H1 (cell line): ENCODE measurements around the gene SH2D7. TPM values are rescaled to one million over a fixed set of nuclear protein-coding genes. Genes with fewer than 3 reads are reported as not detected.

Source experiments
- CTCF ChIA-PET: fragments of 300-600 bp; sonication (Branson Sonifier 250); formaldehyde crosslinking; loops from one replicate; lab custom pipeline; 2021; ENCODE audit not compliant: partially characterized antibody; lab: Charles Lee
- POLR2A ChIA-PET: fragments of 300-600 bp; sonication (Branson Sonifier 250); formaldehyde crosslinking; loops from one replicate; lab custom pipeline; 2021; ENCODE audit warnings: inconsistent platforms; ENCODE audit not compliant: partially characterized antibody; lab: Charles Lee
- DNase-seq, 2 experiments: peaks; one replicate each; pipeline versions ENCODE4 v3.0.0 to v3.0.0-alpha.2; 2010 to 2022; ENCODE audit warnings: low spot score in 2 of 2, low read depth in 1 of 2, mixed read lengths in 1 of 2
- FAIRE-seq: peaks from 2 replicates; lab custom pipeline; 2011; peaks lifted over from hg19 to GRCh38; lab: Jason Lieb, UNC
- H2AFZ ChIP-seq: 2 replicates; pipeline ENCODE4 v1.8.1; 2012; ENCODE audit warnings: low read length, inconsistent platforms
- H2AK5ac ChIP-seq: 2 replicates; pipeline ENCODE4 v1.6.1; 2013; ENCODE audit warnings: low read depth, low read length
- H2BK120ac ChIP-seq: replicated peaks from 2 replicates; pipeline ENCODE3; 2013; ENCODE audit warnings: low read depth, low read length, inconsistent platforms
- H2BK12ac ChIP-seq: 2 replicates; pipeline ENCODE4 v1.6.1; 2013; ENCODE audit warnings: low read depth, low read length
- H2BK15ac ChIP-seq: 2 replicates; pipeline ENCODE4 v1.6.1; 2013; ENCODE audit warnings: low read length
- H2BK20ac ChIP-seq: 2 replicates; pipeline ENCODE4 v1.6.1; 2013; ENCODE audit warnings: low read length
- H2BK5ac ChIP-seq: 2 replicates; pipeline ENCODE4 v1.6.1; 2013; ENCODE audit warnings: low read depth, low read length
- H3K14ac ChIP-seq: 2 replicates; pipeline ENCODE4 v1.6.1; 2013; ENCODE audit warnings: inconsistent platforms; ENCODE audit not compliant: insufficient read length
- H3K18ac ChIP-seq: 2 replicates; pipeline ENCODE4 v1.6.1; 2013; ENCODE audit warnings: low read length; ENCODE audit errors: extremely low read depth
- H3K23ac ChIP-seq: 2 replicates; pipeline ENCODE4 v1.6.1; 2013; ENCODE audit warnings: inconsistent platforms; ENCODE audit not compliant: insufficient read length
- H3K23me2 ChIP-seq: 2 replicates; pipeline ENCODE4 v1.6.1; 2013; ENCODE audit warnings: low read depth, low read length
- H3K27ac ChIP-seq: 2 replicates; pipeline ENCODE4 v1.6.1; 2011; ENCODE audit warnings: low read depth, low read length, inconsistent platforms
- H3K27me3 ChIP-seq, 4 experiments: replicated peaks in 1 of 4; 1 replicate in 1 of 4; 2 replicates in 3 of 4; pipeline versions ENCODE4 v1.6.1 to v1.8.1; 2011 to 2013; ENCODE audit warnings: low read length in 3 of 4, mild to moderate bottlenecking in 3 of 4, inconsistent platforms in 2 of 4, mixed read lengths in 2 of 4, moderate library complexity in 1 of 4; ENCODE audit not compliant: control insufficient read depth in 3 of 4, insufficient read depth in 3 of 4; ENCODE audit errors: extremely low read depth in 1 of 4
- H3K36me3 ChIP-seq, 4 experiments: 2 replicates each; pipeline versions ENCODE4 v1.6.1 to v1.8.1; 2011 to 2013; ENCODE audit warnings: mild to moderate bottlenecking in 4 of 4, low read length in 3 of 4, moderate library complexity in 2 of 4, control low read depth in 1 of 4, inconsistent platforms in 1 of 4; ENCODE audit not compliant: insufficient read depth in 4 of 4, control insufficient read depth in 2 of 4
- H3K4ac ChIP-seq: replicated peaks from 2 replicates; pipeline ENCODE3; 2013; ENCODE audit warnings: low read length, low read depth, mixed read lengths, inconsistent platforms; ENCODE audit not compliant: insufficient read length
- H3K4me1 ChIP-seq, 4 experiments: replicated peaks in 1 of 4; 1 replicate in 1 of 4; 2 replicates in 3 of 4; pipeline versions ENCODE4 v1.6.1 to v1.8.1; 2011 to 2013; ENCODE audit warnings: low read length in 3 of 4, inconsistent platforms in 2 of 4, mixed read lengths in 1 of 4; ENCODE audit not compliant: insufficient read depth in 4 of 4, control insufficient read depth in 3 of 4
- H3K4me2 ChIP-seq, 2 experiments: 2 replicates each; pipeline versions ENCODE4 v1.6.1 to v1.8.1; 2011 to 2013; ENCODE audit warnings: low read depth in 2 of 2, low read length in 2 of 2, control low read depth in 1 of 2, inconsistent platforms in 1 of 2, mild to moderate bottlenecking in 1 of 2; ENCODE audit not compliant: insufficient read depth in 1 of 2
- H3K4me3 ChIP-seq, 4 experiments: fragments of 200-600, 300-600 bp in 1 of 4; sonication (generic), shearing (Covaris generic), sonication (Bioruptor Twin) in 1 of 4; 2 replicates each; pipeline versions ENCODE4 v1.5.1 to v1.8.1; 2011 to 2016; ENCODE audit warnings: low read length in 4 of 4, low read depth in 3 of 4, control low read depth in 2 of 4, inconsistent platforms in 2 of 4, mild to moderate bottlenecking in 2 of 4, mixed read lengths in 1 of 4, moderate library complexity in 1 of 4; ENCODE audit not compliant: insufficient read depth in 2 of 4; ENCODE audit errors: extremely low read depth in 1 of 4
- H3K56ac ChIP-seq: replicated peaks from 2 replicates; pipeline ENCODE3; 2013; ENCODE audit warnings: low read depth, mild to moderate bottlenecking, mixed read lengths, low read length, inconsistent platforms; ENCODE audit not compliant: insufficient read length
- H3K79me1 ChIP-seq: 2 replicates; pipeline ENCODE4 v1.6.1; 2013; ENCODE audit warnings: low read depth, low read length, control low read depth
- H3K79me2 ChIP-seq, 2 experiments: 2 replicates each; pipeline versions ENCODE4 v1.6.1 to v1.8.1; 2012 to 2013; ENCODE audit warnings: low read length in 2 of 2, mild to moderate bottlenecking in 2 of 2, inconsistent platforms in 1 of 2; ENCODE audit not compliant: insufficient read depth in 2 of 2, control insufficient read depth in 1 of 2
- H3K9ac ChIP-seq, 4 experiments: replicated peaks in 1 of 4; 1 replicate in 1 of 4; 2 replicates in 3 of 4; pipeline versions ENCODE4 v1.6.1 to v1.8.1; 2011 to 2013; ENCODE audit warnings: low read depth in 3 of 4, low read length in 3 of 4, control low read depth in 2 of 4, mild to moderate bottlenecking in 2 of 4, moderate library complexity in 2 of 4, inconsistent platforms in 1 of 4; ENCODE audit errors: extremely low read depth in 1 of 4
- H3K9me3 ChIP-seq, 2 experiments: 2 replicates each; pipeline versions ENCODE4 v1.6.1 to v1.8.1; 2012 to 2013; ENCODE audit warnings: mild to moderate bottlenecking in 2 of 2, moderate library complexity in 2 of 2, control low read depth in 1 of 2, inconsistent platforms in 1 of 2, low read depth in 1 of 2, low read length in 1 of 2, mixed read lengths in 1 of 2; ENCODE audit not compliant: insufficient read depth in 2 of 2
- H4K20me1 ChIP-seq, 2 experiments: replicated peaks in 1 of 2; 2 replicates each; pipeline versions ENCODE3 to v1.8.1; 2011 to 2013; ENCODE audit warnings: inconsistent platforms in 2 of 2, low read length in 2 of 2, mild to moderate bottlenecking in 1 of 2; ENCODE audit not compliant: insufficient read depth in 2 of 2, control insufficient read depth in 1 of 2
- H4K5ac ChIP-seq: 2 replicates; pipeline ENCODE4 v1.6.1; 2013; ENCODE audit warnings: low read length, low read depth, mixed read lengths, inconsistent platforms; ENCODE audit not compliant: insufficient read length
- H4K8ac ChIP-seq: 2 replicates; pipeline ENCODE4 v1.8.0; 2013; ENCODE audit warnings: mild to moderate bottlenecking, moderate library complexity, low read length, inconsistent platforms; ENCODE audit not compliant: insufficient read depth; ENCODE audit errors: extremely low read depth
- H4K91ac ChIP-seq: replicated peaks from 2 replicates; pipeline ENCODE3; 2013; ENCODE audit warnings: low read length, mixed read lengths, inconsistent platforms; ENCODE audit not compliant: insufficient read length
- CTCF ChIP-seq, 3 experiments: IDR thresholded peaks; 1 replicate in 2 of 3; 2 replicates in 1 of 3; pipeline versions ENCODE4 v1.5.1 to v1.6.1; 2011; ENCODE audit warnings: low read length in 3 of 3, mild to moderate bottlenecking in 3 of 3, inconsistent platforms in 2 of 3, low read depth in 1 of 3, moderate library complexity in 1 of 3; ENCODE audit not compliant: insufficient read depth in 1 of 3; ENCODE audit errors: control extremely low read depth in 1 of 3
- EP300 ChIP-seq, 2 experiments: IDR thresholded peaks; 1 replicate in 1 of 2; 2 replicates in 1 of 2; pipeline ENCODE4 v1.6.1; 2011 to 2012; ENCODE audit warnings: low read depth in 2 of 2, low read length in 2 of 2, mild to moderate bottlenecking in 2 of 2, borderline replicate concordance in 1 of 2, inconsistent platforms in 1 of 2, moderate library complexity in 1 of 2
- GABPA ChIP-seq: IDR thresholded peaks from 2 replicates; pipeline ENCODE4 v1.6.1; 2011; ENCODE audit warnings: mild to moderate bottlenecking, low read length, moderate library complexity, borderline replicate concordance; ENCODE audit not compliant: insufficient read depth
- MAX ChIP-seq: IDR thresholded peaks from 2 replicates; pipeline ENCODE4 v1.6.1; 2012; ENCODE audit warnings: inconsistent platforms
- SAP30 ChIP-seq: fragments of 300-600 bp; sonication (generic); IDR thresholded peaks from 2 replicates; pipeline ENCODE4 v1.7.1; 2012; ENCODE audit warnings: low read length, moderate library complexity, mild to moderate bottlenecking, inconsistent platforms; ENCODE audit not compliant: insufficient read depth, insufficient replicate concordance
- TAF7 ChIP-seq: optimal IDR thresholded peaks from 2 replicates; pipeline ENCODE3; 2011; ENCODE audit warnings: low read depth, mild to moderate bottlenecking, inconsistent platforms, low read length, moderate library complexity, borderline replicate concordance
- ZNF274 ChIP-seq: IDR thresholded peaks from 2 replicates; pipeline ENCODE4 v1.7.0; 2012; ENCODE audit warnings: low read length, borderline replicate concordance; ENCODE audit errors: extremely low read depth
- WGBS, 2 experiments: shearing (Covaris generic) in 1 of 2; methylation state at CpG; one replicate each; pipeline versions ENCODE4 v1.1.6 to v1.1.7; 2013 to 2015; ENCODE audit warnings: low lambda C conversion rate in 2 of 2, mixed read lengths in 2 of 2, inconsistent platforms in 1 of 2, low coverage in 1 of 2, missing lambda C conversion rate in 1 of 2; ENCODE audit not compliant: insufficient replicate concordance in 2 of 2, insufficient coverage in 1 of 2, insufficient read length in 1 of 2; ENCODE audit errors: extremely low coverage in 1 of 2, missing lambda C conversion rate in 1 of 2; 5-methylcytosine and 5-hydroxymethylcytosine counted together
- polyA plus RNA-seq, 7 experiments: library from polyadenylated mRNA; depleted of rRNA in 3 of 7; stranded (reverse) in 5 of 7; unstranded in 2 of 7; fragments of >200 nt in 5 of 7; fragments of 200-250 nt in 2 of 7; gene quantifications; 1 replicate in 5 of 7; 2 replicates in 1 of 7; 4 replicates in 1 of 7; pipeline versions ENCODE4 v1.2.1 to v1.2.3, GENCODE V29; 2011 to 2013; ENCODE audit warnings: missing spikeins in 2 of 7, mixed read lengths in 2 of 7
- total RNA-seq: library from RNA; stranded (reverse); fragmentation: NEBNext Ultra II Directional; extraction: Animal tissue kit (Norgen Biotek cat#: 25700); gene quantifications from 2 replicates; pipeline ENCODE4 v1.2.1, GENCODE V29; 2021

SH2D7 gene
- total and polyA plus RNA-seq, 2 of the 8 experiments (the other 6 are each of a cell fraction or from before 2014, with no cell fraction given) = not detected

GRCh38 chr15:78069052-78069414 lies 23.3 kb upstream of the SH2D7 start:
- WGBS, 2 experiments = 77% methylated on average over 7 of the region's 7 CpGs; no CpG with 5 or more reads in 1 of the 2 experiments
- peaks cover 9 to 35% (median 21%) of the 10 kb centered on the region in 4 experiments for H3K4me1 ChIP-seq
- H4K8ac ChIP-seq = no peak overlapping the region
- H2BK5ac ChIP-seq = no peak overlapping the region; the same call in 1 of the 2 replicates
- no peak for DNase-seq
- no peak overlapping the region for H2AFZ ChIP-seq
- H3K36me3 ChIP-seq = no peaks in the 10 kb centered on the region
- ChIA-PET POLR2A (no interaction called here), CTCF (interaction anchor here (0.9 to 2.6 kb wide), 9 partner anchors 9 to 127 kb away, joined by 3 to 11 read pairs (median 5); no protein-coding TSS in a partner anchor)
- no peaks in the 10 kb centered on the region; the same call in 1 of the 2 replicates for H3K23me2 ChIP-seq
- H2BK120ac ChIP-seq = no peak overlapping the region
- peak overlapping the region in 1 of 2 experiments; percentile 12; a peak in 1 of 4 replicates for H3K4me2 ChIP-seq
- no peak overlapping the region for H3K23ac ChIP-seq
- H3K9ac ChIP-seq = no peak overlapping the region
- peaks cover 10% of the 10 kb centered on the region for H3K79me1 ChIP-seq
- no peak overlapping the region for H4K5ac ChIP-seq
- no peak overlapping the region for H3K14ac ChIP-seq
- H2AK5ac ChIP-seq = no peak overlapping the region
- peaks cover 3 to 48% of the 10 kb centered on the region in 2 experiments; a peak in 3 of 4 replicates for H3K79me2 ChIP-seq
- no peak overlapping the region for H2BK15ac ChIP-seq
- H2BK12ac ChIP-seq = no peak overlapping the region
- H2BK20ac ChIP-seq = no peak overlapping the region
- FAIRE-seq = no peak
- H3K4me3 ChIP-seq = no peak overlapping the region
- H3K27ac ChIP-seq = no peak overlapping the region
- no peaks in the 10 kb centered on the region for H3K9me3 ChIP-seq
- H4K20me1 ChIP-seq = peaks cover 0 to 9% of the 10 kb centered on the region in 2 experiments
- no peak for TF ChIP-seq MAX
- TF ChIP-seq GABPA = no peak
- TF ChIP-seq ZNF274 = no peak
- no peak for TF ChIP-seq SAP30
- TF ChIP-seq TAF7 = no peak
- no peak for TF ChIP-seq EP300 (IDR thresholded peaks at IDR 0.05; ENCODE audit: borderline replicate concordance in 1 of 2, low read depth in 2 of 2, low read length in 2 of 2)
- TF ChIP-seq CTCF (IDR thresholded peaks at IDR 0.05; ENCODE audit: control extremely low read depth in 1 of 3, insufficient read depth in 1 of 3, low read depth in 1 of 3, low read length in 3 of 3) = no peak
- H3K27me3 ChIP-seq = no peaks in the 10 kb centered on the region; a peak in 1 of 7 replicates
- no peak overlapping the region for H3K56ac ChIP-seq
- H3K18ac ChIP-seq = no peak overlapping the region
- no peak overlapping the region for H3K4ac ChIP-seq
- H4K91ac ChIP-seq = no peak overlapping the region
